ENCODE results near the gene NOTCH1. TPM values are rescaled to one million over a fixed set of nuclear protein-coding genes. Genes with fewer than 3 reads are reported as not detected.

The NOTCH1 gene
- total and polyA plus RNA-seq, 2 of the 13 experiments (the other 11 are each of a cell fraction or from before 2014, with no cell fraction given), result 0.09 to 0.35 TPM

GRCh38 chr9:136572003-136572827 is 26.4 kb upstream of the NOTCH1 start:
- intact Hi-C loops (cut with micrococcal nuclease; ENCODE audit: unreplicated experiment) (no loop called here), in situ Hi-C loops (cut with HindIII; ENCODE audit: extremely low pct_ligation_motif_present, low pct_unique_long_range_greater_than_20kb) (no loop called here)
- peak; percentile 75 for DNase-seq (ENCODE audit: low spot score)
- no peaks in the 10 kb centered on the region for H3K36me3 ChIP-seq (replicated peaks in 1 of 2; ENCODE audit: control insufficient read depth in 1 of 2, insufficient read depth in 2 of 2, low read length in 2 of 2)
- peaks cover 50% of the 10 kb centered on the region for H3K4me1 ChIP-seq (ENCODE audit: insufficient read depth, low read length)
- no TSS peak for BruUV-seq (replicated peaks)
- ATAC-seq, result peak; percentile 34
- 9% methylated on average over 5 of the region's 17 CpGs for WGBS (ENCODE audit: low lambda C conversion rate)
- no peaks in the 10 kb centered on the region for H3K9me3 ChIP-seq (ENCODE audit: low read length)
- H3K79me2 ChIP-seq (ENCODE audit: insufficient read depth, low read length), result no peaks in the 10 kb centered on the region
- H3K9ac ChIP-seq (ENCODE audit: insufficient read depth, low read depth, low read length), result no peak overlapping the region
- TF ChIP-seq ZFX (CRISPR knock-in tag; IDR thresholded peaks at IDR 0.05; ENCODE audit: low read depth) (peak; percentile 23; the same call in 1 of the 2 replicates), RFX5 (IDR thresholded peaks at IDR 0.05; ENCODE audit: low read depth, low read length) (no peak), SOX5 (CRISPR knock-in tag; IDR thresholded peaks at IDR 0.05; ENCODE audit: borderline replicate concordance) (peak; percentile 69; the same call in 1 of the 2 replicates), FOXA1 (IDR thresholded peaks at IDR 0.05) (no peak), FOXA1 (CRISPR knock-in tag; IDR thresholded peaks at IDR 0.05) (peak; percentile 56), PATZ1 (CRISPR knock-in tag; IDR thresholded peaks at IDR 0.05) (peak; percentile 37), SOX6 (IDR thresholded peaks at IDR 0.05) (no peak), SOX6 (CRISPR knock-in tag; IDR thresholded peaks at IDR 0.05) (peak; percentile 74), RAD51 (IDR thresholded peaks at IDR 0.05; ENCODE audit: borderline replicate concordance) (no peak), TEAD3 (CRISPR knock-in tag; optimal IDR thresholded peaks at IDR 0.05; ENCODE audit: borderline replicate concordance) (peak; percentile 84), ZNF780A (CRISPR knock-in tag; IDR thresholded peaks at IDR 0.05) (no peak), ZZZ3 (CRISPR knock-in tag; IDR thresholded peaks at IDR 0.05; ENCODE audit: borderline replicate concordance) (no peak), NKX3-1 (CRISPR knock-in tag; IDR thresholded peaks at IDR 0.05) (no peak), SOX13 (IDR thresholded peaks at IDR 0.05) (no peak), SOX13 (CRISPR knock-in tag; conservative IDR thresholded peaks at IDR 0.05 in 1 of 2, IDR thresholded peaks at IDR 0.05 in 1 of 2) (peak in 1 of 2 experiments; percentile 88; a peak in 2 of 4 replicates), MTF2 (CRISPR knock-in tag; IDR thresholded peaks at IDR 0.05; ENCODE audit: borderline replicate concordance) (0 out of 2 replicates have a peak, but pooled peaks have one; percentile 51), EZH2 (conservative IDR thresholded peaks at IDR 0.05; ENCODE audit: low read depth, low read length) (0 out of 2 replicates have a peak, but pooled peaks have one; percentile 66), ZNF468 (CRISPR knock-in tag; IDR thresholded peaks at IDR 0.05) (no peak), ZNF605 (CRISPR knock-in tag; IDR thresholded peaks at IDR 0.05) (no peak), SP5 (CRISPR knock-in tag; IDR thresholded peaks at IDR 0.05; ENCODE audit: borderline replicate concordance, low read depth) (0 out of 2 replicates have a peak, but pooled peaks have one; percentile 41), ZNF674 (CRISPR knock-in tag; IDR thresholded peaks at IDR 0.05; ENCODE audit: low read depth) (no peak), MAFG (CRISPR knock-in tag; IDR thresholded peaks at IDR 0.05) (no peak), ZBTB7B (CRISPR knock-in tag; IDR thresholded peaks at IDR 0.05) (no peak)
- peaks cover 16 to 72% of the 10 kb centered on the region in 2 experiments for H3K27me3 ChIP-seq (ENCODE audit: control insufficient read depth in 1 of 2, insufficient read depth in 2 of 2, low read length in 2 of 2)
- no peaks in the 10 kb centered on the region for H4K20me1 ChIP-seq (ENCODE audit: insufficient read depth, low read length)
- H3K4me3 ChIP-seq (replicated peaks in 1 of 3; ENCODE audit: insufficient read depth in 1 of 3, low read depth in 2 of 3, low read length in 3 of 3), result no peak overlapping the region
- no peak for FAIRE-seq
- POLR2A ChIA-PET, result no interaction called here
- no peak overlapping the region for H3K4me2 ChIP-seq (ENCODE audit: low read depth, low read length)
- H3K27ac ChIP-seq (ENCODE audit: extremely low read length, insufficient read depth, low read length), result no peak overlapping the region
- H2AFZ ChIP-seq (ENCODE audit: low read length), result no peak overlapping the region
- CTCF ChIA-PET (ENCODE audit: low intra/inter-chr PET ratio, low total read pairs), result no interaction called here
